HepG2 (cell line): ENCODE results near the gene RBM6. TPM values are rescaled to one million over a fixed set of nuclear protein-coding genes. Genes with fewer than 3 reads are reported as not detected.
A peak's percentile ranks its signal among the peaks of the same experiment; 100 is the strongest.

Experiments
- ARID4A ChIP-seq: sonication (generic); formaldehyde crosslinking; IDR thresholded peaks from 2 replicates; pipeline ENCODE4 v1.5.0; 2020; ENCODE audit warnings: mild to moderate bottlenecking, missing genetic modification reagents, borderline replicate concordance
- ATF7-NPFF ChIP-seq: sonication (generic); formaldehyde crosslinking; IDR thresholded peaks from 2 replicates; pipeline ENCODE4 v1.8.1; 2023; ENCODE audit warnings: mild to moderate bottlenecking, low read depth, missing genetic modification reagents, moderate library complexity
- DNMT1 ChIP-seq: sonication (generic); formaldehyde crosslinking; IDR thresholded peaks from 2 replicates; pipeline ENCODE4 v1.5.1; 2020; ENCODE audit warnings: mild to moderate bottlenecking, missing genetic modification reagents
- E2F1 ChIP-seq: sonication (generic); formaldehyde crosslinking; IDR thresholded peaks from 2 replicates; pipeline ENCODE4 v1.5.0; 2020; ENCODE audit warnings: missing genetic modification reagents
- ELF1 ChIP-seq: sonication (generic); formaldehyde crosslinking; IDR thresholded peaks from 2 replicates; pipeline ENCODE4 v1.4.0; 2020; ENCODE audit warnings: missing genetic modification reagents
- HNRNPLL ChIP-seq: fragments of 200-400 bp; formaldehyde crosslinking; IDR thresholded peaks from 2 replicates; pipeline ENCODE4 v1.6.1; 2017; ENCODE audit warnings: mild to moderate bottlenecking, low read depth, low read length; ENCODE audit not compliant: poor library complexity, severe bottlenecking
- KDM2A ChIP-seq: sonication (generic); formaldehyde crosslinking; IDR thresholded peaks from 2 replicates; pipeline ENCODE4 v1.4.0; 2020; ENCODE audit warnings: low read depth, missing genetic modification reagents, borderline replicate concordance
- MAF1 ChIP-seq: sonication (generic); formaldehyde crosslinking; IDR thresholded peaks from 2 replicates; pipeline ENCODE4 v1.5.0; 2020; ENCODE audit warnings: missing genetic modification reagents, borderline replicate concordance
- MXI1 ChIP-seq: IDR thresholded peaks from 3 replicates; pipeline ENCODE4 v1.6.1; 2012; ENCODE audit warnings: low read depth, low read length, inconsistent platforms, borderline replicate concordance
- NPAS2 ChIP-seq: sonication (generic); formaldehyde crosslinking; IDR thresholded peaks from 2 replicates; pipeline ENCODE4 v1.8.0; 2022; ENCODE audit warnings: mild to moderate bottlenecking, missing genetic modification reagents, borderline replicate concordance
- PAWR ChIP-seq: sonication (generic); formaldehyde crosslinking; IDR thresholded peaks from 2 replicates; pipeline ENCODE4 v1.4.0; 2020; ENCODE audit warnings: missing genetic modification reagents, mild to moderate bottlenecking, borderline replicate concordance
- PHF5A ChIP-seq: IDR thresholded peaks from one replicate; pipeline ENCODE4 v1.6.1; 2018; ENCODE audit warnings: low read depth, missing genetic modification reagents; ENCODE audit not compliant: unreplicated experiment
- RBM22 ChIP-seq: fragments of 200-400 bp; formaldehyde crosslinking; optimal IDR thresholded peaks from 2 replicates; pipeline ENCODE3; 2017; ENCODE audit warnings: mild to moderate bottlenecking, low read length, moderate library complexity
- RFX5 ChIP-seq: IDR thresholded peaks from 2 replicates; pipeline ENCODE4 v1.6.1; 2011; ENCODE audit warnings: low read depth, low read length, improper control_type of control experiment
- SIN3B ChIP-seq: fragments of 150-350 bp; IDR thresholded peaks from 2 replicates; pipeline ENCODE4 v1.6.1; 2014; ENCODE audit warnings: low read length
- WIZ ChIP-seq: sonication (generic); formaldehyde crosslinking; IDR thresholded peaks from 2 replicates; pipeline ENCODE4 v1.5.1; 2020; ENCODE audit warnings: mild to moderate bottlenecking, missing genetic modification reagents
- ZBTB3 ChIP-seq: sonication (generic); formaldehyde crosslinking; IDR thresholded peaks from 2 replicates; pipeline ENCODE4 v1.4.0; 2020; ENCODE audit warnings: low read depth, mild to moderate bottlenecking, moderate library complexity, missing genetic modification reagents, borderline replicate concordance
- ZFP41 ChIP-seq: sonication (generic); formaldehyde crosslinking; IDR thresholded peaks from 2 replicates; pipeline ENCODE4 v1.4.0; 2020; ENCODE audit warnings: mild to moderate bottlenecking, missing genetic modification reagents, borderline replicate concordance
- ZNF121 ChIP-seq: sonication (generic); formaldehyde crosslinking; IDR thresholded peaks from 2 replicates; pipeline ENCODE4 v1.5.0; 2020; ENCODE audit warnings: mild to moderate bottlenecking, missing genetic modification reagents
- ZNF253 ChIP-seq: sonication (generic); formaldehyde crosslinking; IDR thresholded peaks from 2 replicates; pipeline ENCODE4 v1.8.0; 2022; ENCODE audit warnings: mild to moderate bottlenecking, missing genetic modification reagents, borderline replicate concordance
- ZNF3 ChIP-seq: IDR thresholded peaks from 2 replicates; pipeline ENCODE4 v1.7.0; 2017; ENCODE audit warnings: inconsistent platforms
- ZNF34 ChIP-seq: sonication (generic); formaldehyde crosslinking; IDR thresholded peaks from 2 replicates; pipeline ENCODE4 v1.4.0; 2020; ENCODE audit warnings: mild to moderate bottlenecking, missing genetic modification reagents, borderline replicate concordance
- ZNF441 ChIP-seq: sonication (generic); formaldehyde crosslinking; IDR thresholded peaks from 2 replicates; pipeline ENCODE4 v1.7.0; 2021; ENCODE audit warnings: missing genetic modification reagents, borderline replicate concordance
- ZNF564 ChIP-seq: sonication (generic); formaldehyde crosslinking; IDR thresholded peaks from 2 replicates; pipeline ENCODE4 v1.8.1; 2023; ENCODE audit warnings: mild to moderate bottlenecking, missing genetic modification reagents
- ZSCAN20 ChIP-seq: sonication (generic); formaldehyde crosslinking; IDR thresholded peaks from 2 replicates; pipeline ENCODE4 v1.4.0; 2020; ENCODE audit warnings: missing genetic modification reagents, mild to moderate bottlenecking, borderline replicate concordance
- polyA plus RNA-seq, 8 experiments: library from polyadenylated mRNA; depleted of rRNA in 3 of 8; stranded (reverse) in 7 of 8; unstranded in 1 of 8; fragments of >200 nt; fragmentation: Illumina TruSeq in 4 of 8; extraction: Trizol in 4 of 8; gene quantifications; 2 replicates each; pipeline versions ENCODE4 v1.2.1 to v1.2.3, GENCODE V29; 2011 to 2016; ENCODE audit warnings: low read depth in 4 of 8, missing spikeins in 1 of 8, mixed read lengths in 1 of 8; ENCODE audit not compliant: insufficient read depth in 1 of 8
- total RNA-seq, 5 experiments: library from RNA; depleted of rRNA; stranded (reverse); fragments of >200 nt; fragmentation: Illumina TruSeq; extraction: Trizol; gene quantifications; 2 replicates each; pipeline ENCODE4 v1.2.3, GENCODE V29; 2016; ENCODE audit warnings: low read depth in 1 of 5

The RBM6 gene
- total and polyA plus RNA-seq, 2 of the 13 experiments (the other 11 are each of a cell fraction or from before 2014, with no cell fraction given): 72.7 to 86.1 TPM

- peak; percentile 98 for TF ChIP-seq ARID4A (CRISPR knock-in tag)
- TF ChIP-seq ZNF564: peak; percentile 12; the same call in 1 of the 2 replicates
- TF ChIP-seq NPAS2: no peak
- no peak for TF ChIP-seq ZNF253 (CRISPR knock-in tag)
- peak; percentile 90 for TF ChIP-seq HNRNPLL
- no peak for TF ChIP-seq ZFP41 (CRISPR knock-in tag)
- no peak for TF ChIP-seq ZNF3
- no peak for TF ChIP-seq PHF5A (CRISPR knock-in tag)
- no peak for TF ChIP-seq PAWR (CRISPR knock-in tag)
- TF ChIP-seq MAF1 (CRISPR knock-in tag): peak; percentile 88; the same call in 1 of the 2 replicates
- TF ChIP-seq ZSCAN20 (CRISPR knock-in tag): 0 out of 2 replicates have a peak, but pooled peaks have one; percentile 58
- 0 out of 2 replicates have a peak, but pooled peaks have one; percentile 15 for TF ChIP-seq RFX5
- TF ChIP-seq ZNF121 (CRISPR knock-in tag): 0 out of 2 replicates have a peak, but pooled peaks have one; percentile 50
- peak; percentile 88 for TF ChIP-seq E2F1 (CRISPR knock-in tag)
- no peak; the same call in 1 of the 2 replicates for TF ChIP-seq DNMT1 (CRISPR knock-in tag)
- TF ChIP-seq RBM22: no peak
- peak; percentile 96 for TF ChIP-seq KDM2A (CRISPR knock-in tag)
- no peak; the same call in 1 of the 2 replicates for TF ChIP-seq WIZ
- TF ChIP-seq ZNF441 (CRISPR knock-in tag): peak; percentile 21; the same call in 1 of the 2 replicates
- no peak; the same call in 1 of the 2 replicates for TF ChIP-seq ZBTB3 (CRISPR knock-in tag)
- TF ChIP-seq ATF7-NPFF (CRISPR knock-in tag): peak; percentile 80; the same call in 1 of the 2 replicates
- peak; percentile 92 for TF ChIP-seq ELF1
- no peak for TF ChIP-seq SIN3B
- TF ChIP-seq MXI1: peak; percentile 78; the same call in 2 of the 3 replicates
- no peak for TF ChIP-seq ZNF34 (CRISPR knock-in tag)
These were observed at the start of gene RBM6 (continued) for GRCh38 chr3:49939858-49940666.
